Measurements from ENCODE around the gene MAML2.

MAML2 gene

GRCh38 chr11:96056576-96056975 is 286.4 kb downstream of the MAML2 start:
- no peak for DNase-seq

GRCh38 chr11:96055706-96056387 is 287.1 kb downstream of the MAML2 start:
- no peak for DNase-seq

GRCh38 chr11:96054870-96055705 is 287.9 kb downstream of the MAML2 start:
- DNase-seq = no peak

- DNase-seq = no peak
These were observed 289.9 kb downstream of the MAML2 start for GRCh38 chr11:96052921-96053651.

GRCh38 chr11:96051820-96052219 is 291.2 kb downstream of the MAML2 start:
- DNase-seq = no peak

GRCh38 chr11:96050435-96051182 is 292.4 kb downstream of the MAML2 start:
- DNase-seq = no peak

- DNase-seq = no peak
These were observed 293.6 kb downstream of the MAML2 start for GRCh38 chr11:96049426-96049825.

- DNase-seq = no peak
These were observed 297.2 kb downstream of the MAML2 start for GRCh38 chr11:96045622-96046456.

- DNase-seq = no peak
These were observed 298.2 kb downstream of the MAML2 start for GRCh38 chr11:96044747-96045146.

GRCh38 chr11:96044311-96044710 is 298.7 kb downstream of the MAML2 start:
- DNase-seq = no peak

GRCh38 chr11:96043291-96043690 is 299.7 kb downstream of the MAML2 start:
- DNase-seq = no peak

GRCh38 chr11:96038046-96038445 is 304.9 kb downstream of the MAML2 start:
- no peak for DNase-seq

GRCh38 chr11:96037405-96037949 is 305.5 kb downstream of the MAML2 start:
- no peak for DNase-seq

- no peak for DNase-seq
These were observed 306.1 kb downstream of the MAML2 start for GRCh38 chr11:96036863-96037262.

- DNase-seq = no peak
These were observed 307.3 kb downstream of the MAML2 start for GRCh38 chr11:96035740-96036078.

GRCh38 chr11:96035031-96035739 is 307.8 kb downstream of the MAML2 start:
- no peak for DNase-seq

- no peak for DNase-seq
These were observed 309.4 kb downstream of the MAML2 start for GRCh38 chr11:96033599-96033998.

GRCh38 chr11:96033095-96033494 is 309.9 kb downstream of the MAML2 start:
- DNase-seq = no peak

GRCh38 chr11:96028746-96029145 is 314.2 kb downstream of the MAML2 start:
- no peak for DNase-seq

GRCh38 chr11:96027021-96027420 is 316.0 kb downstream of the MAML2 start:
- DNase-seq = no peak

- DNase-seq = no peak
These were observed 316.7 kb downstream of the MAML2 start for GRCh38 chr11:96026310-96026709.

All from NCI-H187 (cell line).